ENCODE data around the gene STOM. TPM values are rescaled to one million over a fixed set of nuclear protein-coding genes. Genes with fewer than 3 reads are reported as not detected.

Gene STOM
- total RNA-seq, 1 experiment from 2014 or later = 22.4 TPM

- Histone ChIP-seq H3K4me2 (ENCODE audit: low read length) (no peak overlapping the region), H3K9ac (ENCODE audit: low read length) (no peak overlapping the region), H3K9me2 (ENCODE audit: insufficient read depth) (no peaks in the 10 kb centered on the region), H3K79me2 (ENCODE audit: insufficient read depth, low read length) (no peaks in the 10 kb centered on the region), H3K27me3 (ENCODE audit: insufficient read depth, low read length) (no peaks in the 10 kb centered on the region), H3K36me3 (ENCODE audit: control insufficient read depth in 1 of 2, insufficient read depth in 2 of 2, low read length in 2 of 2) (no peaks in the 10 kb centered on the region), H2AFZ (ENCODE audit: low read depth, low read length, poor library complexity, severe bottlenecking) (no peak overlapping the region), H3K4me3 (replicated peaks in 1 of 2; ENCODE audit: low read depth in 1 of 2, low read length in 2 of 2) (no peak overlapping the region), H3K4me1 (ENCODE audit: control insufficient read depth in 1 of 2, insufficient read depth in 2 of 2, low read length in 2 of 2) (peaks cover 0 to 24% of the 10 kb centered on the region in 2 experiments; a peak in 2 of 4 replicates), H3K27ac (ENCODE audit: low read depth, low read length) (no peak overlapping the region), H3K9me3 (ENCODE audit: control insufficient read depth in 1 of 2, insufficient read depth in 1 of 2, low read depth in 1 of 2, low read length in 2 of 2) (no peaks in the 10 kb centered on the region), H4K20me1 (ENCODE audit: insufficient read depth) (no peaks in the 10 kb centered on the region)
- DNase-seq (ENCODE audit: low read depth, low spot score) (no peak), ATAC-seq (no peak)
- POLR2A ChIA-PET = no interaction called here
- TF ChIP-seq, protein P1, sequence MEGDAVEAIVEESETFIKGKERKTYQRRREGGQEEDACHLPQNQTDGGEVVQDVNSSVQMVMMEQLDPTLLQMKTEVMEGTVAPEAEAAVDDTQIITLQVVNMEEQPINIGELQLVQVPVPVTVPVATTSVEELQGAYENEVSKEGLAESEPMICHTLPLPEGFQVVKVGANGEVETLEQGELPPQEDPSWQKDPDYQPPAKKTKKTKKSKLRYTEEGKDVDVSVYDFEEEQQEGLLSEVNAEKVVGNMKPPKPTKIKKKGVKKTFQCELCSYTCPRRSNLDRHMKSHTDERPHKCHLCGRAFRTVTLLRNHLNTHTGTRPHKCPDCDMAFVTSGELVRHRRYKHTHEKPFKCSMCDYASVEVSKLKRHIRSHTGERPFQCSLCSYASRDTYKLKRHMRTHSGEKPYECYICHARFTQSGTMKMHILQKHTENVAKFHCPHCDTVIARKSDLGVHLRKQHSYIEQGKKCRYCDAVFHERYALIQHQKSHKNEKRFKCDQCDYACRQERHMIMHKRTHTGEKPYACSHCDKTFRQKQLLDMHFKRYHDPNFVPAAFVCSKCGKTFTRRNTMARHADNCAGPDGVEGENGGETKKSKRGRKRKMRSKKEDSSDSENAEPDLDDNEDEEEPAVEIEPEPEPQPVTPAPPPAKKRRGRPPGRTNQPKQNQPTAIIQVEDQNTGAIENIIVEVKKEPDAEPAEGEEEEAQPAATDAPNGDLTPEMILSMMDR (IDR thresholded peaks at IDR 0.05 in 2 of 3, conservative IDR thresholded peaks at IDR 0.05 in 1 of 3; ENCODE audit: borderline replicate concordance in 1 of 3, insufficient read depth in 1 of 3, low read depth in 2 of 3, low read length in 2 of 3) = no peak
- TF ChIP-seq, protein P2, sequence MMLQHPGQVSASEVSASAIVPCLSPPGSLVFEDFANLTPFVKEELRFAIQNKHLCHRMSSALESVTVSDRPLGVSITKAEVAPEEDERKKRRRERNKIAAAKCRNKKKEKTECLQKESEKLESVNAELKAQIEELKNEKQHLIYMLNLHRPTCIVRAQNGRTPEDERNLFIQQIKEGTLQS (IDR thresholded peaks at IDR 0.05) = no peak
- TF ChIP-seq TCF7L2 (IDR thresholded peaks at IDR 0.05; ENCODE audit: borderline replicate concordance, extremely low read depth, insufficient read depth, insufficient read length) = no peak
- no peak for TF ChIP-seq REST (IDR thresholded peaks at IDR 0.05; ENCODE audit: low read depth)
- no peak for TF ChIP-seq RAD21 (IDR thresholded peaks at IDR 0.05; ENCODE audit: low read depth)
- no peak for TF ChIP-seq EZH2 (IDR thresholded peaks at IDR 0.05)
- no peak for TF ChIP-seq POLR2A (IDR thresholded peaks at IDR 0.05; ENCODE audit: borderline replicate concordance, extremely low read depth, insufficient read depth, insufficient read length)
- no peak for TF ChIP-seq JUND (IDR thresholded peaks at IDR 0.05)
- TF ChIP-seq ELF1 (IDR thresholded peaks at IDR 0.05; ENCODE audit: borderline replicate concordance, low read depth) = no peak
- TF ChIP-seq SRF (IDR thresholded peaks at IDR 0.05; ENCODE audit: low read depth) = no peak
- no peak for TF ChIP-seq FOSL1 (IDR thresholded peaks at IDR 0.05; ENCODE audit: low read depth)
- no peak for TF ChIP-seq POLR2AphosphoS5 (IDR thresholded peaks at IDR 0.05; ENCODE audit: low read depth, low read length)
- no peak for TF ChIP-seq ZNF274 (IDR thresholded peaks at IDR 0.05; ENCODE audit: low read depth, low read length)
- TF ChIP-seq ZFX (IDR thresholded peaks at IDR 0.05) = no peak
- TF ChIP-seq SIN3A (IDR thresholded peaks at IDR 0.05; ENCODE audit: low read depth) = no peak
- no peak for TF ChIP-seq ZBTB33 (IDR thresholded peaks at IDR 0.05; ENCODE audit: extremely low read depth, insufficient replicate concordance, low read length)
- no peak for TF ChIP-seq EGR1 (IDR thresholded peaks at IDR 0.05; ENCODE audit: low read depth)
- no peak for TF ChIP-seq CBX3 (IDR thresholded peaks at IDR 0.05; ENCODE audit: low read depth)
- no TSS peak for BruUV-seq (replicated peaks)
- RAD21 ChIA-PET (ENCODE audit: low non-redundant PET in 1 of 2, low total read pairs in 2 of 2, uncharacterized antibody in 2 of 2, unreplicated experiment in 2 of 2) = no interaction called here
- intact Hi-C loops (cut with micrococcal nuclease) = no loop called here
- CTCF ChIA-PET = interaction anchor here (0.8 to 1.3 kb wide), 2 partner anchors 48 kb away, joined by 3 read pairs; no protein-coding TSS in a partner anchor
Observed at GRCh38 chr9:121367306-121368137, 2.5 kb downstream of the STOM start.

All from HCT116 (cell line).